Activated CD4-positive, alpha-beta T cell treated with anti-CD3 and anti-CD28 coated beads, Interleukin-2, amount 50 U/mL, for 48 hours (primary cell): Measurements from ENCODE around the gene MAPK8IP3.

ENCODE experiments used
- DNase-seq, 2 experiments: peaks; one replicate each; pipeline ENCODE4 v3.0.0-alpha.2; 2020

Gene MAPK8IP3, protein sequence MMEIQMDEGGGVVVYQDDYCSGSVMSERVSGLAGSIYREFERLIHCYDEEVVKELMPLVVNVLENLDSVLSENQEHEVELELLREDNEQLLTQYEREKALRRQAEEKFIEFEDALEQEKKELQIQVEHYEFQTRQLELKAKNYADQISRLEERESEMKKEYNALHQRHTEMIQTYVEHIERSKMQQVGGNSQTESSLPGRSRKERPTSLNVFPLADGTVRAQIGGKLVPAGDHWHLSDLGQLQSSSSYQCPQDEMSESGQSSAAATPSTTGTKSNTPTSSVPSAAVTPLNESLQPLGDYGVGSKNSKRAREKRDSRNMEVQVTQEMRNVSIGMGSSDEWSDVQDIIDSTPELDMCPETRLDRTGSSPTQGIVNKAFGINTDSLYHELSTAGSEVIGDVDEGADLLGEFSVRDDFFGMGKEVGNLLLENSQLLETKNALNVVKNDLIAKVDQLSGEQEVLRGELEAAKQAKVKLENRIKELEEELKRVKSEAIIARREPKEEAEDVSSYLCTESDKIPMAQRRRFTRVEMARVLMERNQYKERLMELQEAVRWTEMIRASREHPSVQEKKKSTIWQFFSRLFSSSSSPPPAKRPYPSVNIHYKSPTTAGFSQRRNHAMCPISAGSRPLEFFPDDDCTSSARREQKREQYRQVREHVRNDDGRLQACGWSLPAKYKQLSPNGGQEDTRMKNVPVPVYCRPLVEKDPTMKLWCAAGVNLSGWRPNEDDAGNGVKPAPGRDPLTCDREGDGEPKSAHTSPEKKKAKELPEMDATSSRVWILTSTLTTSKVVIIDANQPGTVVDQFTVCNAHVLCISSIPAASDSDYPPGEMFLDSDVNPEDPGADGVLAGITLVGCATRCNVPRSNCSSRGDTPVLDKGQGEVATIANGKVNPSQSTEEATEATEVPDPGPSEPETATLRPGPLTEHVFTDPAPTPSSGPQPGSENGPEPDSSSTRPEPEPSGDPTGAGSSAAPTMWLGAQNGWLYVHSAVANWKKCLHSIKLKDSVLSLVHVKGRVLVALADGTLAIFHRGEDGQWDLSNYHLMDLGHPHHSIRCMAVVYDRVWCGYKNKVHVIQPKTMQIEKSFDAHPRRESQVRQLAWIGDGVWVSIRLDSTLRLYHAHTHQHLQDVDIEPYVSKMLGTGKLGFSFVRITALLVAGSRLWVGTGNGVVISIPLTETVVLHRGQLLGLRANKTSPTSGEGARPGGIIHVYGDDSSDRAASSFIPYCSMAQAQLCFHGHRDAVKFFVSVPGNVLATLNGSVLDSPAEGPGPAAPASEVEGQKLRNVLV (N-terminal part only)

DNA sequence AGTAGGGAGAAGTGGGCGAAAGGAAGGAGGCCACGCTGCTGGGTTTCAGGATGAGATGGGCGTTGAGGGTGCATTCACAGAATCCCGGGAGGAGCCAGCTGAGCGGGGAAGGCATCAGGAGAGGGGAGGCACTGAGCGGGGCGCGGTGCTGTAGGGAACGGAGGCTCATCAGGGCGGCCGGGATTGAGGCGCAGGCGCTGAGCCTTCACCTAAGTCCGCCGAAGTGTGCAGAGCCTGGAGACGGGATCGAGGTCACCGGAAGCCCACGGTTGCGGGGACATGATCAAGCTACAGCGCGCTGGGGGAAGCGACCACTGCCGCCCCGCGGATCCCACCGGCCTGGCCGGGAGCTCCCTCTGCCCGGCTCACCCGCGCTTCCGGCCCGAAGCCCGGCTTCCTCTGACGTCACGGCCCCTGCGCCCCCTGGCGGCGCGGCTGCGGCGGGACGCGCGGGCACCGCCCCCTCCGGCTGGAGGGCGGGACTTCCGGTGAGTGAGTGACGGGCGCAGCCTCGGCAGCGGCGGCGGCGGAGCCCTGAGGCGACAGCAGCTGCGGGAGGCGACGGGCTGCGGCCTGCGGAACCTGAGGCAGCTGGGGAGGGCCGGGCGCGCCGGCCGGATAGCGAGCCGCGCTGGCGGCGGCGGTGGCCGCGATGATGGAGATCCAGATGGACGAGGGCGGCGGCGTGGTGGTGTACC, at the start of gene MAPK8IP3:
TSS of gene MAPK8IP3 (plus strand) at position 508 of the 698 bp plus-strand sequence. CDS start at position 653, 145 bp downstream.
- peak; percentile 92 for DNase-seq

DNA sequence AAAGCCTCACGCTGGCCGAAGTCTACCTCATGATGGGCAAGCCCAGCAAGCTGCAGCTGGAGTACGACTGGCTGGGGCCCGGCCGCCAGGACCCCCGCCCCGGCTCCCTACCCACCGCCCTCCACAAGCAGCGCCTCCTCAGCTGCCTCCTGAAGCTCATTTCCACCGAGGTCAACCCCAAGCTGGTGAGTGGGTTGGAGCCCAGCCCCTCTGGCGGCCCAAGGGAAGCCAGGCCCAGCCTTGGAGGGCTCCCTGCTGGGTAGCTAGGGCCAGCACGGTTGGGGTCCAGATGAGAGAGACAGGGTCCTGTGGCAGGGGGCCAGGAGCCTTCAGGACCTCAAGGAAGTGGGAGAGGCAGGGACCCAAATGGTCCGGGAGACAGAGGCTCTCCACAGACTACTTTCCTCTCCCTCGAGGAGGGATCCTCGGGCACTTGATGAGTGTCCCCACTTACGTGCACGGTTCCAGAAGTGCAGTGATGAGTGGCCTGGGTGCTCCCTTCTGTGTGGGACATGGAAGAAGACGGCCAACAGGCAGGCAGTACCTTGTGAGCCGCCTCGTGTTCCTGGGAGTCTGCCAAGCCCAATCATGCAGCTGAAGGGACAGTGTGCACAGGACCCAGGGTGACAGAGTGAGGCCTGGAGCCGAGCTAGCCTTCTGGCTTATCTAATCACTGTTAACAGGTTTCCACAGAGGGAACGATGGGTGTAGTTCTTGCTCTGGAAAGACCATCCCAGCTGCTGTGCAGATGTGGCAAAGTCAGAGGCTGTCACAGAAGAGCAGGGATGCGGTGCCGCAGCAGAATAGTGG, 49.0 kb upstream of the MAPK8IP3 start:
- DNase-seq: no peak

DNA sequence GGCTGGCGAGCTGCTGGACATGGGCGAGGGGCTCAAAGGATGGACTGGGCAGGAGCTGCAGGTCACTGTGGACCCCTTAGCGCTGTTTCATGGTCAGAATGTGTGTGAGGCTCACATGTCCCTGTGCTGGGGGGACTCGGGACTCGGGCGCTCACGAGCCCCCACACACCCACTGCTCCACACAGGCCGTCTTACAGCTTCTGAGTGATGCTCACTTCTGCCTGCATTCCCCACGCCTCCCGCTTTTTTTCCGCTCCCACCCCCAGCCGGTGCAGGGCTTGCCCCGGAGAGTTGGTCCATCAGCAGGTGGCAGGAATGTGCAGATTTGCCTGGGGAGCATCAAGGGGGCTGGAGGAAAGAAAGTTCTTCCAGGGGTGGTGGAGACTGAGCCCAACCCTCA, 48.2 kb upstream of the MAPK8IP3 start:
- DNase-seq: no peak

DNA sequence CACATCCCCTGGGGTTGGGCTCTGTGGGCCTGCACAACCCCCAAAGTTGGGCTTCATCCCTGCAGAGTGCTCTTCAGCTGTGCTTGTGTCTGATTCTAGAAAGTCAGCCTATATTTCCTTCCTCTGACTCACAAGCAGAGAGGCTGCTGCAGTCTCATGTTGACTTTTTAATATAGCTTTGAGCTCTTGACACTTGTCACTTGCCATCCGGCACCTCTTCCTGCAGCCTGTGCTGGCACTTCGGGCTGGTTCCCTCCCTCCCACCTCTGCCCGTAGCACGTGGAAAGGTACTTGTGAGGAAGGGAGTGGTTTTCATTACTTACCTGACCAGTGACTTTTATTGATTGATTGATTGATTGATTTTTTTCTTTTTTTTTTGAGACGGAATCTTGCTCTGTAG, 47.0 kb upstream of the MAPK8IP3 start:
- no peak for DNase-seq

DNA sequence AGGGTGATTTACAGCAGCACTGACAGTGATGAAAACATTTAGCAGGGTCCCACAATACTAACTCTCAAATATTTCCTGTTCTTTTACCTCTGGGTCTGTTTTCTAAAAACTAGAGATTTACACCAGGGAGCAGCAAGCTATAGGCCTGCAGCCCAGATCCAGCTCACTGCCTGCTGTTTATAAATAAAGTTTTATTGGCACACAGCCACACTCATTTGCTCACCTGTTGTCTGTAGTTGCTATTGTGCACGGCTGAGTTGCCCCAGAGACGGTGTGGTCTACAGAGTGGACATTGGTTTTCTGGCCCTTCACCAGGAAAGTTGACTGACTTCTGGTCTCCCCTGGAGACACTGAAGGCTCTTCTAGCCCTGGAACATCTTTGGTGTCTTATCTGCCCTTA, 44.2 kb upstream of the MAPK8IP3 start:
- no peak for DNase-seq

DNA sequence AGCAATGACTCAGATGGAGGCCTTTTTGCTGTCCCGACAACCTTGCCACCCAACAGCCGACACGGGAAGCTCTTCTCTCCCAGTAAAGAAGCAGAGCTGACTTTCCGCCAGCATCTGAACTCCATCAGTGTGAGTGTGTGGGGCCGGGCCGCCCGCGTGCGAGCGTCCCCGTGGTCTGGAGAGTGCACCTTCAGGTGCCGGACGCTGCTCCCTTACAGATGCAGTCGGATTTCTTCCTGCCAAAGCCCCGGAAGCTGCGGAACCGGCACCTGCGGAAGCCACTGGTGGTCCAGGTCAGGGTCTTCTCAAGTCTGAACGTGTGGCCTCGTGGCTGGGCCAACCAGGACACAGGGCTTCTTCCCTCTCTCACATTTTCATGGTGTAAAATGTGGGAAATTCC, 43.5 kb upstream of the MAPK8IP3 start:
- no peak for DNase-seq

DNA sequence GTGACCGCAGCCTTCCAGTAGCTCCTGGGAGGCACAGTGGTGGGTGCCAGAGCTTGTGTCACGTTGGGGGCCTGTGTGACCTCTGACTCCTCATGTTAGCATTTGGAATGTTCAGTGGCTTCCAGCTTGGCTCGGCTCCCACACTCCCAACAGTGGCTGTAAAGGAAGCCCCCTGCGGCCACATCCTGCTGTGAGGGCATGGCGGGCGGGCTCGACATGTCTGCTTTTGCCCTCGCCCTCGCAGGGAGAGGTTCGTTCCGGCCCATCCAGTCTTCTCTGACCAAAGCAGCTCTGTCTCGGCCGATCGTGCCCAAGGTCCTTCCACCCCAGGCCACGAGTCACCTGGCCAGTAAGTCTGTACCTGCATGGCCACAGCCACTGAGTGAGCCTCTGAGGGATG, 40.2 kb upstream of the MAPK8IP3 start:
- no peak for DNase-seq

DNA sequence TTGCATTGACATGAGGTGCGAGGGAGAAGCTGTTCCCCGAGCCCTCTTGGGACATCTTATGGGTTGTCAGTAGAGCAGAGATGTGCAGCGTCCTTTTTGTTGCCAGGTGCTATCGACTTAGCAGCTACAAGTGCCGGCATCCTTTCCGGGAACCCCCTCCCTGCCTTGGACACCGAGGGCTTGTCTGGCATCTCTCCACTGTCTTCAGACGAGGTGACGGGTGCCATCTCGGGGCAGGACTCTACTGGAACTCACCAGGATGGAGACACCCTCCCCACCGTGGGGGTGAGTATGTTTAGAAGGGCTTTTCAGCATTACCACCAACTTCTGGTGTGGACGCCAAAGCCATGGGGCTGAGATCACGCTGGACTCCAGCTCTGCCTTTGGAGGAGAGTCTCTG, 39.7 kb upstream of the MAPK8IP3 start:
- no peak for DNase-seq

DNA sequence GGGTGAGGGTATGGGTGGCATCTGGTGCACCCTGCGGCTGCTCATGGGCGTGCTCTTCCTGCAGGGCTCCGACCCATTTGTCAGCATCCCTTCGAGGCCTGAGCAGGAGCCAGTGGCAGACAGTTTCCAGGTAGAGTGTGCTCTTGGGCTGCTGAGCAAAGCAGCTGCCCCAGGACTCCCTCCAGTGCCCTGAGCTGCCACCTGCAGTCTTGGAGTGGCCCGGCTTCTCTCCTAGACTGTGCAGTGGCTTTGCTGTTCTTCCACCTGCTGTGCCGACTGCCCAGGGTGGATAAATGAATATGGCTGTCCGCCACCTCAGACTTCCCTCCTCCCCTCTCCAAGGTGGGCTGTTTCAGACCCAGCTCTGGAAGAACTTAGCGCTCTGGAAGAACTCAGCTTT, 38.7 kb upstream of the MAPK8IP3 start:
- no peak for DNase-seq

DNA sequence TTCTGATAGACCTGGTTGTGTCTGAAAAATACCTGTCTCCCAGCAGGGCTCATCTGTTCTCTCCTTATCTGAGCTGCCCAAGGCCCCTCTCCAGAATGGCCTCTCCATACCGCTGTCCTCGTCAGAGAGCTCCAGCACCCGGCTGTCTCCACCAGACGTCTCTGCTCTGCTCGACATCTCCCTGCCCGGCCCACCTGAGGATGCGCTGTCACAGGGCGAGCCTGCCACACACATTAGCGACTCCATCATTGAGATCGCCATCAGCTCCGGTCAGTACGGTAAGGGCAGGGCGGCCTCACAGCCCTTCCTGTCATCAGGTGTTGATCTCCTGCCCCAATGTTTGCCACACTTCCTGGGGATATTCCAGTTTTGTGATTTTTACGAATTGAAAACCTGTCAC, 38.1 kb upstream of the MAPK8IP3 start:
- DNase-seq: no peak

DNA sequence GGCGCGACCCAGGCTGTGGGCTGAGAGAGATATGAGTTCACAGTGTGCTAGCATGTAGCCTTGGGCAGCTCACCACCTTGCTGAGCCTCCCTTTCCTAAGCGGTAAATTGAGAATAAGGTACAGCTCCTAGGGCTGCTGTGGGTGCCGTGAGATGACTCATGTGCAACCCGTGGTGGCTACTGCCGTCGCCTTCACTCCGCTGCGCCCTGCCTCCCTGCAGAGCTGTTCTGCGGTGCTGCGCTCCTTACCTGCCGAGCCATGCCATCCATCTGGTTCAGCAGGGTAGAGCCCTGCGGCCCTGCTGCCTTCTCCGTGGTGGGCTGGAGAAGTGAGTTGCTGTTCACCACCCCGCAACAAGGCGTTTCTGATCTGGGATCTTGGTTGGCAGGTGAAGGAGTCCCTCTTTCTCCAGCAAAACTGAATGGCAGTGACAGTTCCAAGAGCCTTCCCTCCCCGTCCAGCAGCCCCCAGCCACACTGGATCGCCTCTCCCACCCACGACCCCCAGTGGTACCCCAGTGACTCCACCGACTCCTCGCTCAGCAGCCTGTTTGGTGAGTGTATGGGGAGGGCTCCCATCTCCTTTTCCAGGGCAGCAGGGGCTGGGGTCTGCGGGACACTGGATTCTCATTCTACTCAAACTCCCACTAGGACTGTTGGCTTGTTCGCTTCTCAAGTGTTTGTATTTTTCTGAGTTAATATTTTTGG, 37.2 kb upstream of the MAPK8IP3 start:
- DNase-seq: no peak

DNA sequence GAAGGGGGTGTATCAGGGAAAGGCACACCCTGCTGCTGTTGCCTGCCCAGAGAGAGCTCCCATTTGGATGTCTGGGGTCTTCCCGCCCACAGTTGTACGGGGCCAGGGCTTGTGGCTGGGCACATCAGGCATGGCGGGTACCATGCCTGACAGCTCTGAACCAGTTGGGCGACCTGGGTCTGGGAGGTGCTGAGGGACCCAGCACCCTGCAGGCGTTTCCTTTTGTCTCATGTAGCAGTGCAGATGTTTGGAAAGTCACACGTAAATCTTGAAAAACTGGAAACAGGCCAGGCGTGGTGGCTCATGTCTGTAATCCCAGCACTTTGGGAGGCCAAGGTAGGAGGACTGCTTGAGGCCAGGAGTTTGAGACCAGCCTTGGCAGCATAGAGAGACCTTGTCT, 36.3 kb upstream of the MAPK8IP3 start:
- no peak for DNase-seq

DNA sequence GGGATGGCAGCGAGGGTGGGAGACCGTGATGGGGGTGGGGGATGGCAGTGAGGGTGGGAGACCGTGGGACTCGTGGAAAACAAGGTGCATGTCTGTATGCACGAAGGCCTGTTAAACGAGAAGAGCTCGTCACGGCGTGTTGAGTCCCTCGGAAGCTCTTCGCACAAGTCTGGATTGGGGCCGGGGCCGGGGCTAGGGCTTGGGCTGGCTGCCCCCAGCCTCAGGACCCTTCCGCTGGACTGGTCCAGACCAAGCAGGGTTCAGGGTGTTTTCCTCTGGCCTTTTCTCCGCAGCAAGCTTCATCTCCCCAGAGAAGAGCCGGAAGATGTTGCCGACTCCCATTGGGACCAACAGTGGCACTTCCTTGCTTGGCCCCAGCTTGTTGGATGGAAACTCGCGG, 35.6 kb upstream of the MAPK8IP3 start:
- no peak for DNase-seq

DNA sequence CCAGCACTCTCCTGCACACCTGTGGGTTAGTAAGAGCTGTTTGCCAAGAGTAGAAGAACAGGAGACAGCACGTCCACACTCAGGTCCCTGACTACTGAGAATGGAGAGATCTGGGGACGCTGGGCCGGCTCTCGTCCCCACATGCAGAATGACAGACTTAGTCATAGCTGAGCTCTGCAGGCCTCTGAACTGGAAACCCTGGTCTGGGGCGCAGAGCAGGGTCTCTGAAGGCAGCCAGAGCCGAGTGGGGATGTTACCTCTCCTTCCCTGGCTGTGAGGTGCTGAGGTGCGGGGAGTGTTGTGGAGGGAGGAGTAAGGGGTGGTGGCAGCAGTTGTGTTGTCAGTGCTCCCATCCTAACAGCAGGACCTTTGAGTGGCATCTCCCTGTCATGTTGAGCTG, 35.1 kb upstream of the MAPK8IP3 start:
- DNase-seq: no peak

DNA sequence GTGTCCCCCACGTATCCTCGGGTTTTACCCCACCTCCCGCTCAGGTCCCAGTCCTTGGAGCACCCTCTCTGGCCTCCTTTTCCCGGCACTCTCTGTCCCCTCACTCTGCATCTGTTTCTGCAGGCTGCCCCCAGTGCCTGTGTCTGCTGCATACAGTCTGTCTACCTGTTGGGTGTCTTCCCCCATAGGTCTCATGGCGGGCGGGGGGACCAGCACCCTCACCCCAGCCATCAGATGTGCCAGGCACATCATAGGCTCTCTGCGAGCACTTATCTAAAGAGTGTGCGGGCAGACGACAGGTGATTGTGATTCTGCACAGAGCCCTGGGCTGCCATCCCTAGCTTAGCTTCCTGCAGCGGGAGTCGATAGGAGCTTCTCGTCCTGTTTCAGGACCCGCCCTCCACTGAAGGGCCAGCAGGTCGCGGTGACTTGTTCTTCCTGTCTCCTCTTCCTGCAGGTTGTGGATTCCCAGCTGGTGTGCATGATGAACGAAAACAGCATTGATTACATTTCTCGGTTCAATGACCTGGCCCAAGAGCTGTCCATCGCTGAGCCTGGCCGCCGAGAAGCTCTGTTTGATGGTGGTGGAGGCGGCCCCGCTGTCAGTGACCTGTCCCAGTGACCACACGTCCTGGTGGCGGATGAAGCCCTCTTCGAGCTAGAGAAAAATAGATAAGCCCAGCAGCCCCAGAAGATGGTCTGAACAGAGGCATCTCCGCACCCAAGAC, 32.4 kb upstream of the MAPK8IP3 start:
- no peak for DNase-seq

DNA sequence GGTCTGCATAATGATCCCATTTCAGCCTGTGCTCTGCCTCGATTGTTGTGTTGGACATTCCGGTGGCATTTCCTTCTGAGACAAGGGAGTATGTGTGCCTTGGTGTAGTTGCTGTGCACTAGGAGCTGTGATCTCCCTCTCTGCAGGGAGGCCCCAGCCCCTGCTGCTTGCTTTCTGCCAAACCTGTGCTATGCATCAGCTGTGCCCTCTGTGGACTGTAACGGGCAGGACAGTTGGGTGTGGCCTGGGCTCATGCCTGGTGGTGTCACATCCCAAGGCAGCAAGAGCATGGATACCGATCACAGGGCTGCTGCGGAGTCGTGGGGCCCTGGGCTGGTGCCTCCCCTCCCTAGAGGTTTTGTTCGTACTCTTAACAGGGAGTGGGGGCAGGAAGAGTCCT, 31.7 kb upstream of the MAPK8IP3 start:
- DNase-seq: no peak

DNA sequence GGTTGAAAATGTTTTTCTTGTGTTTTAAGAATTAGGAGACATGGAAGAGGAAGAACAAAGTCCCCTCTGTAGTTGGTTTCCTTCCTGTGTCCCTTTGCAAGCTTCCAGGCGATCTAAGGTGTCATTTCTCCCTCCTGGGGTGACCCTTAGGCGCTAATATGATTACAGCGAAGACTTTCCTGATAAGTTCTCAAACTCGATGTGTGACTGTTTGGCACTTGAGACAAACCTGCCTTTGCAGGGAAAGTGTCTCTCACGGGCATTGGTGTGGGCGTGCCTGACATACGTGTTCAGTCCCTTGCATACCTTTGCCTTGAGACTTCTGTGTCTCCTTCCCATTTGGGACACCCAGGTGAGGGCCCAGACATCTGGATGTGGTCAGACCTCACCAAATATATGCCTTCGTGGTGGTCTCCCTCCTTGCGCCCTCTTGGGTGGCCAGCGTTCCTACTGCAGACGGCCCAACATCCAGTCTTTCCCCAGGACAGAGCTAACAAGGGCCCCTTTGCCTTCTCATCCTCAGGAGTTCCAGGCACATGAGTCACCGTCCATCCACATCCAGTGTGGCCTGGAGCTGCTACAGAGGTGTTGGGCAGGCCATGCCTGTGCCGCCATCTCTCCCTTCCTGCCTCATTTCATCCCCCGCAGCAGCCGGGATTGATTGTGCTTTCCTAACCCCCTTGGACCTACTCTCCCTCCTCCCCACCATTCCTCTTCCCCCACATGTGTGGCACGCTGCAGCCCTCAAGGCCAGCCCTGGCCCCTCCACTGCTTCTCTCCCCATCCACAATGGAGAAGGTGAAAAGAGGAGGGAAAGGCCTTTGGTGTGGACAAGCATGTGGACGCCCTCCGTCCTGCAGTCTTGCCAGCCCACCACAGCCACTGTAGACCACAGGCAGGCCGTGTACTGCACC, 31.0 kb upstream of the MAPK8IP3 start:
- no peak for DNase-seq

DNA sequence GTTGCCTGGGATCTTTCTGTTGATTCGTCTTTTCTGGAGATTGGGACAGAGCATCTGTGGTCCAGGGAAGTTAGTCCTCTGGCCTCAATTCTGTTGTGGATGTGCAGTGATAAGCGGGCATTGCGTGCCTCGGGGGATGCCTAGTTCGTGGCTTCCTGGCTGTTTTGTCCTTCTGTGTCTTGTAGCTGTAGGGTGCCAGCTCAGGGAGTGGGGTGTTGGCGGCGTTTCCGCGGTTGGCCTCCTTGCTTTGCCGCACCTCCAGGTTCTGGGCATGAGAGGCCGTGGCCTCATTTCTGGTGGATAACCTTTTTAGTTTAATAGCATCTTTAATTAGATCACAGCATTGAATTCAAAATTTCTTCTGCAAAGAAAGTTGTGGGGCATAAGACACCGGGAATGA, 29.3 kb upstream of the MAPK8IP3 start:
- no peak for DNase-seq

DNA sequence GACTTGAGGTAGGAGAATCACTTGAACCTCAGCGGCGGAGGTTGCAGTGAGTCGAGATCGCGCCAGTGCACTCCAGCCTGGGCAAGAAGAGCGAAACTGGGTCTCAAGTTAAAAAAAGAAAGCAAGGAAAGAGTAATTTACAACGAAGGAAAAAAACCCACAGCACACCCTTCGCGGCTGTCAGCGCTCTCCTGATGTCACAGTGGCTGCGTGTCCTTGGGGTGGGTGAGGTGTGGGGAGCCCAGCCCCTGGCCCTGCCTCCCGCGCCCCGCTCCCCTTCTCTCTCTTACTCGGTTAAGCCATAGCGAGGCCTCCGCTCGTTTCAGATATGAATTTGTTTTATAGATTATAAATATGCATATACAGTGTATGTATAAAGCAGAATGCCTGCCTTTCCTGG, 28.7 kb upstream of the MAPK8IP3 start:
- DNase-seq: no peak
